Parathyroid adenoma (tissue), 2 donors: ENCODE data around the gene MIA2.

ENCODE experiments used
- H2AFZ ChIP-seq: fragments of 300-600 bp; sonication (generic); one replicate; pipeline ENCODE4 v1.7.0; 2017; ENCODE audit warnings: antibody characterized with exemption, mild to moderate bottlenecking
- H3K27ac ChIP-seq: fragments of 300-600 bp; sonication (generic); one replicate; pipeline ENCODE4 v1.7.0; 2017
- H3K27me3 ChIP-seq: fragments of 300-600 bp; sonication (generic); one replicate; pipeline ENCODE4 v1.7.0; 2017; ENCODE audit warnings: low read length; ENCODE audit not compliant: control insufficient read depth, insufficient read depth
- H3K36me3 ChIP-seq: fragments of 300-600 bp; sonication (generic); one replicate; pipeline ENCODE4 v1.7.0; 2017; ENCODE audit warnings: low read length; ENCODE audit not compliant: control insufficient read depth, insufficient read depth
- H3K4me1 ChIP-seq: fragments of 300-600 bp; sonication (generic); one replicate; pipeline ENCODE4 v1.7.0; 2017; ENCODE audit warnings: control low read depth
- H3K4me2 ChIP-seq: fragments of 300-600 bp; sonication (generic); one replicate; pipeline ENCODE4 v1.7.0; 2017; ENCODE audit warnings: low read length
- H3K4me3 ChIP-seq: fragments of 300-600 bp; sonication (generic); one replicate; pipeline ENCODE4 v1.7.0; 2017; ENCODE audit warnings: low read depth, low read length
- H3K79me2 ChIP-seq: fragments of 300-600 bp; sonication (generic); one replicate; pipeline ENCODE4 v1.7.0; 2017; ENCODE audit warnings: control low read depth
- H3K9ac ChIP-seq: fragments of 300-600 bp; sonication (generic); one replicate; pipeline ENCODE4 v1.7.0; 2017; ENCODE audit warnings: mild to moderate bottlenecking
- H3K9me3 ChIP-seq: fragments of 300-600 bp; sonication (generic); one replicate; pipeline ENCODE4 v1.7.0; 2017; ENCODE audit warnings: low read length; ENCODE audit not compliant: control insufficient read depth
- TF ChIP-seq, protein P1 (sequence below): fragments of 300-600 bp; sonication (generic); IDR thresholded peaks from one replicate; pipeline ENCODE4 v1.7.0; 2017; ENCODE audit warnings: antibody characterized with exemption, mild to moderate bottlenecking
- donor health status: primary hyperparathyroidism.

MIA2 gene

DNA sequence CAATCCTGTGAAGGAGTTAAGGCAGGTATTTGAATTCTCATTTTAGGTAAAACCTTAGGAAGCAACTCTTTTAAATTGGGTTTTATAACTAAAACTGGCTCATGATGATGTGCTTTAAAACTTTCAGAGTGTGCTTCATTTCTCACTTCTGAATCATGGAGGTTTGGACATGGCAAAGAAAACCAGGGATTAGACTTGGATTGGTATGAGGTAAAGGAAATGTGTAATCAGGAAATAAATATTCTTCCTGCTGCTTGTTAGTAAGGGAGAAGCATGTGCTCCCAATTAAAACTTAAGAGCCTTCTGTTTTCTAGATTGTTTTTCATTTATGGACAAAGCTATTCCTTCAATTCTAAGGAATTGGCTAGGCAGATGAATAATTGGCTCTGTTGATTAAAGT lies 141.1 kb downstream of the MIA2 start:
- no peaks in the 10 kb centered on the region for H3K79me2 ChIP-seq
- no peak overlapping the region for H3K4me2 ChIP-seq
- H3K36me3 ChIP-seq, result no peaks in the 10 kb centered on the region
- no peak overlapping the region for H3K9ac ChIP-seq
- H3K4me3 ChIP-seq, result no peak overlapping the region
- H3K9me3 ChIP-seq, result no peaks in the 10 kb centered on the region
- H3K4me1 ChIP-seq, result peaks cover 3% of the 10 kb centered on the region
- no peak overlapping the region for H2AFZ ChIP-seq
- no peaks in the 10 kb centered on the region for H3K27me3 ChIP-seq
- H3K27ac ChIP-seq, result no peak overlapping the region
- TF ChIP-seq, protein P1, sequence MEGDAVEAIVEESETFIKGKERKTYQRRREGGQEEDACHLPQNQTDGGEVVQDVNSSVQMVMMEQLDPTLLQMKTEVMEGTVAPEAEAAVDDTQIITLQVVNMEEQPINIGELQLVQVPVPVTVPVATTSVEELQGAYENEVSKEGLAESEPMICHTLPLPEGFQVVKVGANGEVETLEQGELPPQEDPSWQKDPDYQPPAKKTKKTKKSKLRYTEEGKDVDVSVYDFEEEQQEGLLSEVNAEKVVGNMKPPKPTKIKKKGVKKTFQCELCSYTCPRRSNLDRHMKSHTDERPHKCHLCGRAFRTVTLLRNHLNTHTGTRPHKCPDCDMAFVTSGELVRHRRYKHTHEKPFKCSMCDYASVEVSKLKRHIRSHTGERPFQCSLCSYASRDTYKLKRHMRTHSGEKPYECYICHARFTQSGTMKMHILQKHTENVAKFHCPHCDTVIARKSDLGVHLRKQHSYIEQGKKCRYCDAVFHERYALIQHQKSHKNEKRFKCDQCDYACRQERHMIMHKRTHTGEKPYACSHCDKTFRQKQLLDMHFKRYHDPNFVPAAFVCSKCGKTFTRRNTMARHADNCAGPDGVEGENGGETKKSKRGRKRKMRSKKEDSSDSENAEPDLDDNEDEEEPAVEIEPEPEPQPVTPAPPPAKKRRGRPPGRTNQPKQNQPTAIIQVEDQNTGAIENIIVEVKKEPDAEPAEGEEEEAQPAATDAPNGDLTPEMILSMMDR, result no peak

DNA sequence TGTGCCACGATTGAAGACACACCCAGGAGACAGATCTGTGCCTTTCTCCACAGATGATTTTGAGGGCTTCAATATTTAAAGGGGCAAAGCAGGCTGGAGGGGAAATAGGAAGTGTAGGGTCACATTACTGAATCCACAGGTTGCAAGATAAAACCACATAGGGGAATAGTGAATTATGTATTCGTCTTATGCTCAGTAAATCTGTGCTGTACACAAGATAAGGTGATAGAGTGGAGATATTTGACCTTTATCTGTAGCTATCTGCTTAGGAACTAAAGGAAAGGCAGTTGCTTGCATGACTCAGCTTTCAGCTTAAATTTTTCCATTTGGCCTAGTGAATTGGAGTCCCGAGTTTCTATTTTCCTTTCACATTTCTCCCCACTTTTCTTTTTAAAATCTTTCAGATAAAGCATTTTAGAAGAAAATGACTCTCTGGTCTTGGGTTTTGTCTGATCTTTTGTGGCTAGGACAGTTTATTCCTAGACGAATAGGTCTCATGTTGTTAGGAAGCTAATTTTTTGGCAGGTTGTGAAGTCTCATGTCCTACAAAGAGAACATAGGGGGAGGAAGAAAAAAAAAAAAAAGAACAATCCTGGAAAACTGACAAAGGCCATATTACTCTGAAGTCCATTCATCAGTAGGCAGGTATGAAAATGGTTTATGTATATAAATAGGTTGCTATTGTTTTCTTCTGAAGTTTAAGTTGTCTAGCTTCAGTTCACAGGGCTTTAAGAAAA lies 143.1 kb downstream of the MIA2 start:
- peaks cover 3% of the 10 kb centered on the region for H3K4me1 ChIP-seq
- H3K79me2 ChIP-seq, result no peaks in the 10 kb centered on the region
- H3K4me3 ChIP-seq, result peak overlapping the region; percentile 33
- H3K4me2 ChIP-seq, result peak overlapping the region; percentile 61
- H2AFZ ChIP-seq, result no peak overlapping the region
- H3K36me3 ChIP-seq, result no peaks in the 10 kb centered on the region
- H3K27me3 ChIP-seq, result no peaks in the 10 kb centered on the region
- H3K9me3 ChIP-seq, result no peaks in the 10 kb centered on the region
- TF ChIP-seq, protein P1, result no peak
- no peak overlapping the region for H3K9ac ChIP-seq
- peak overlapping the region; percentile 64 for H3K27ac ChIP-seq

DNA sequence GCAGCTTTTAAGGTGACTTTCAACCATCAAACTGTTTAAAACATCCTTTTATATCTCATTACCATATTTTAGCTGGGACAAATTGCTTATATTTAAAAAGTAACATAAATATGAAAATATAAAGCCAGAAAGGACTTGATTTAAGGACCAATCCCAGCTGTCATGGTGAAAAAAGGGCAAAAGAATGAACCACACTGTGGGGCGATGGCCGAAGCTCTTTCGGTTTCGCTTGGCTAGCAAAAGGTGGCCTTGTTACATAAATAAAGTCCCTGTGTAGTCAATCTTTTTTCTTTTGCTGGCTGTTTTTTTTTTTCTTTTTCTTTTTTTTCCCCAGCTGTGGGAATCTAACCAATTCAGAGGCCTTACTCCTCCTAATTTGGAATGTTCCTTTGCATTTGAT lies 147.7 kb downstream of the MIA2 start:
- H3K9me3 ChIP-seq, result no peaks in the 10 kb centered on the region
- H3K79me2 ChIP-seq, result no peaks in the 10 kb centered on the region
- no peak overlapping the region for H3K4me2 ChIP-seq
- H3K36me3 ChIP-seq, result no peaks in the 10 kb centered on the region
- H3K4me1 ChIP-seq, result peaks cover 5% of the 10 kb centered on the region
- no peaks in the 10 kb centered on the region for H3K27me3 ChIP-seq
- H3K9ac ChIP-seq, result no peak overlapping the region
- peak overlapping the region; percentile 19 for H2AFZ ChIP-seq
- TF ChIP-seq, protein P1, result no peak
- H3K4me3 ChIP-seq, result no peak overlapping the region
- no peak overlapping the region for H3K27ac ChIP-seq

DNA sequence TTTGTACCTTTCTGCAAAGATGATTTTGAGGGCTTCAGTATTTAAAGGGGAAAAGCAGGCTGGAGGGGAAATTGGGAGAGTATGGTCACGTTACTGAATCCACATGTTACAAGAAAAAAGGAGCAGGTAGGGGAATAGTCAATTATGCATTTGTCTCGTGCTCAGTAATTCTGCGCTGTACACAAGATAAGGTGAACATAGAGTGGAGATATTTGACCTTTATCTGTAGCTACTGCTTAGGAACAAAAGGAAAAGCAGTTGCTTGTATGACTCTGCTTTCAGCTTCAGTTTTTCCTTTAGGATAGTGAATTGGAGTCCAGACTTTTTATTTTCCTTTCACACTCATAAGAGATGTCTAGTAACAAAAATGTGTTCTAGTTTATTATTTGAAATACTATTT lies 148.7 kb downstream of the MIA2 start:
- Histone ChIP-seq H3K9ac (no peak overlapping the region), H2AFZ (no peak overlapping the region), H3K27ac (no peak overlapping the region), H3K4me1 (peaks cover 5% of the 10 kb centered on the region), H3K4me2 (no peak overlapping the region), H3K4me3 (no peak overlapping the region), H3K36me3 (no peaks in the 10 kb centered on the region), H3K27me3 (no peaks in the 10 kb centered on the region), H3K79me2 (no peaks in the 10 kb centered on the region), H3K9me3 (no peaks in the 10 kb centered on the region)
- TF ChIP-seq, protein P1, result no peak
